ENCODE results near the gene CIDEC.

GRCh38 chr3:9825451-9826040 lies 54.5 kb downstream of the CIDEC start:
- TF ChIP-seq CTCF (conservative IDR thresholded peaks at IDR 0.05) (no peak), ZFX (IDR thresholded peaks at IDR 0.05) (no peak)

Measured in C4-2B (cell line).